SJCRH30 (cell line): Measurements from ENCODE around the gene ZNF407. TPM values are rescaled to one million over a fixed set of nuclear protein-coding genes. Genes with fewer than 3 reads are reported as not detected.

Experiments
- DNase-seq, 2 experiments: peaks; one replicate each; pipeline ENCODE4 v3.0.0-alpha.2; 2015 to 2020
- H3K27ac ChIP-seq: fragments of 250-450 bp; sonication (Bioruptor Pico); 2 replicates; pipeline ENCODE4 v1.5.1; 2020; ENCODE audit warnings: mild to moderate bottlenecking, moderate library complexity
- H3K27me3 ChIP-seq: fragments of 250-450 bp; sonication (Bioruptor Pico); 2 replicates; pipeline ENCODE4 v1.5.1; 2020; ENCODE audit warnings: mild to moderate bottlenecking, moderate library complexity
- H3K36me3 ChIP-seq: fragments of 250-450 bp; sonication (Bioruptor Pico); 2 replicates; pipeline ENCODE4 v1.5.1; 2020; ENCODE audit warnings: mild to moderate bottlenecking, moderate library complexity
- H3K4me1 ChIP-seq: fragments of 250-450 bp; sonication (Bioruptor Pico); 2 replicates; pipeline ENCODE4 v1.5.1; 2020; ENCODE audit warnings: mild to moderate bottlenecking, moderate library complexity
- H3K4me3 ChIP-seq: fragments of 250-450 bp; sonication (Bioruptor Pico); 2 replicates; pipeline ENCODE4 v1.5.1; 2020; ENCODE audit warnings: mild to moderate bottlenecking, moderate library complexity
- H3K9me3 ChIP-seq: fragments of 250-450 bp; sonication (Bioruptor Pico); replicated peaks from 2 replicates; pipeline ENCODE4 v1.5.1; 2020; ENCODE audit warnings: mild to moderate bottlenecking, moderate library complexity
- total RNA-seq: library from RNA; depleted of rRNA; stranded (reverse); fragments of >200 nt; shearing (Covaris generic); gene quantifications from 2 replicates; pipeline ENCODE4 v1.2.3, GENCODE V29; 2014

The ZNF407 gene
- total RNA-seq, 1 experiment from 2014 or later: 9.5 TPM

DNA sequence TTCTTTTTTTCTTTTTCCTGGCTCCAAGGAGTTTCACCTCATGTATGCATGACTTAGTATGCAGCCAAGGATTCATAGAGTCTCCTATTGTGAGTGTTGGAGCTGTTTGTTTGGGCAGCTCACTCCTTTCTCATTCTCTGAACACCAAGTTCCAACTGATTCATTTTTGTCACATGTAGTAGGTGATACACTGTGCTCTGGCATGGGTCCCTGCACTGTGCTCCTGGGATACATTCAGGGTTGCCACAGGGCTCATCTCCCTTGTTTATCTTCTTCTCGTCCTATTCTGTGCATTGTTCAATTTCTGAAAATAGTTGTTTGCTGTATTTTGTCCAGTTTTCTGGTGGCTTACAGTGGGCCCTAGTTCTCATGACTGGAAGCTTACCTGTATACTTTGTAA lies 96.8 kb downstream of the ZNF407 start:
- Histone ChIP-seq H3K36me3 (no peaks in the 10 kb centered on the region), H3K9me3 (no peaks in the 10 kb centered on the region), H3K27ac (no peak overlapping the region), H3K27me3 (no peaks in the 10 kb centered on the region), H3K4me1 (no peaks in the 10 kb centered on the region), H3K4me3 (no peak overlapping the region)
- DNase-seq: no peak

GRCh38 chr18:74695170-74695569 lies 97.5 kb downstream of the ZNF407 start:
- no peak for DNase-seq

DNA sequence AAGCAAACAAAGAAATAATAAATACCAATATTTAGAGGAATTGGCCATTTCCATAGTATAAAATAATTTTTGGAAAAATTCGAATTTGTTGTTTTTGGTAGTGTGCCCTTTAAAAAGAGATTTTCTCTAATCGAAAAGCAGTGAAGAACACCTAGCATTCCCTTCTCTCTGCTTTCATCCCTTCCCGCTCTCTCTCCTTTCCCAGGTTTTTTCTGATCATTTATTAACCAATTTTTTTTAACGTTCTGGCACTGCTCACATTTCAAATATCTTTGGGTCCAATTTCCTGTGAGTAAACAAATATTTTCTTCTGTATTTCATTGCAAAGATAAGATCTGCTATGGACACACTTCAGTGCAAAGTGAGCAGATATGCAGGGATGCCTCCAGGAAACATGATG lies 101.2 kb downstream of the ZNF407 start:
- DNase-seq: no peak
- H3K27ac ChIP-seq: no peak overlapping the region
- no peak overlapping the region for H3K4me3 ChIP-seq
- no peaks in the 10 kb centered on the region for H3K36me3 ChIP-seq
- no peaks in the 10 kb centered on the region for H3K9me3 ChIP-seq
- H3K27me3 ChIP-seq: no peaks in the 10 kb centered on the region
- no peaks in the 10 kb centered on the region for H3K4me1 ChIP-seq

More at GRCh38 chr18:74695170-74695569, 97.5 kb downstream of the ZNF407 start:
- Histone ChIP-seq H3K4me3 (no peak overlapping the region), H3K27me3 (no peaks in the 10 kb centered on the region), H3K4me1 (no peaks in the 10 kb centered on the region), H3K9me3 (no peaks in the 10 kb centered on the region), H3K36me3 (no peaks in the 10 kb centered on the region), H3K27ac (no peak overlapping the region)

DNA sequence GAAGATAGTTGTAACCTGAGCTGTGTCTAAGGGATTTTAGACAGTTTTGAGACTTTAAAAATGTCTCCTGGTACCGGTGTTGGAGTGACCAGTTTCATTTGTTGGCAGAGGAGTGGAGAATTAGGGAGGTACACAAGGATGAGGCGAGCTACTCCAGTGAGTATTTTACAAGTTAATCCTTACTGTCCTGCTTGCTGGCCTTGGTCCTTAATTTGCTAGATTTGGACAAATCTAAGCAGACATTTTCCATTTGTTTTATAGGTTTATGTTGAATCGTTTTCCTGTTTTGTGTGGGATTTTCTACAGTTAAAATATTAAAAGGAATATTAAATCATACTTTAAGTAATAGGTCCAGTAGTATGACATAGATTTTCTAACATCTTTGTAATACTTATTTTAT lies 101.8 kb downstream of the ZNF407 start:
- DNase-seq: no peak
- H3K4me3 ChIP-seq: no peak overlapping the region
- no peak overlapping the region for H3K27ac ChIP-seq
- no peaks in the 10 kb centered on the region for H3K36me3 ChIP-seq
- H3K9me3 ChIP-seq: no peaks in the 10 kb centered on the region
- no peaks in the 10 kb centered on the region for H3K4me1 ChIP-seq
- H3K27me3 ChIP-seq: no peaks in the 10 kb centered on the region

DNA sequence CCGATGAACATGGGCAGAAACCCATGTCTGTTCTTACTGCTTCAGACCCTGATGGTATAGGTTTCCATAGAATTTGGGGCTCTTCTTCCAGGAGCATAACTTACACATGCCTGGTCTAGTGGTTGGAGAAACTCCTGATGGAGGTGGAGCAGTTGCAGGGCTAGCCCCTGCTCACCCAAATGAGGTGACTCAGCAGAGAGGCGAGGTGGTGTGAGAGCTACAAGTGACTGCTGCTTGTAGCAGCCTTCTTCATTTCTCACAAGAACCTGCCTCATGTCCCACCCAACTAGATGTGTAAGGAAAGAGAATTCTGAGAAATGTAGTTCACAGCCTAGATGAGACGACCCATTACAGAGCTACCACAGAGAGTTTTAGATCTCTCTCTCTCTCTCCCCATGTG lies 105.3 kb downstream of the ZNF407 start:
- no peaks in the 10 kb centered on the region for H3K27me3 ChIP-seq
- no peaks in the 10 kb centered on the region for H3K4me1 ChIP-seq
- no peak for DNase-seq
- H3K27ac ChIP-seq: no peak overlapping the region
- no peak overlapping the region for H3K4me3 ChIP-seq
- H3K9me3 ChIP-seq: no peaks in the 10 kb centered on the region
- no peaks in the 10 kb centered on the region for H3K36me3 ChIP-seq

GRCh38 chr18:74708169-74708568 lies 110.5 kb downstream of the ZNF407 start:
- H3K9me3 ChIP-seq: no peaks in the 10 kb centered on the region
- H3K36me3 ChIP-seq: no peaks in the 10 kb centered on the region
- H3K4me3 ChIP-seq: no peak overlapping the region
- no peaks in the 10 kb centered on the region for H3K27me3 ChIP-seq
- DNase-seq: no peak
- H3K27ac ChIP-seq: no peak overlapping the region
- H3K4me1 ChIP-seq: no peaks in the 10 kb centered on the region

DNA sequence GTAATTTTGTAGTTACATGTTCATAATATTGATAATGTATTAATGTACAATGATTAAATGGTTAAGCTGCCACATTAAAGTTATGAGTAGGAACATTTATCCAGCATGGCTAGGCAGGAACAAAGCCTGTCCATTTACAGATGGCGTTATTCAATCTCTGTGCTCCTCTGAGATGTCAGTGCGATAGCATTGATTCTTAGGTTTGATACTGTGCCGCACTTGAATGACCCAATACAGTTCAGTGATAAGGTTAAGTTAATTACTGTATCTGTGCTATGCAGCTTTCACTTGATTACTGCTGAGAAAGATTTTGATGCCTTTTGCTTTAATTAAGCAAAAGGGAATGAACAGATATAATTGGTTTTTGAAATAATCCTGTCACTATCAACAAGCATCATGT lies 111.8 kb downstream of the ZNF407 start:
- no peak overlapping the region for H3K4me3 ChIP-seq
- H3K9me3 ChIP-seq: no peaks in the 10 kb centered on the region
- H3K4me1 ChIP-seq: no peaks in the 10 kb centered on the region
- H3K27ac ChIP-seq: no peak overlapping the region
- DNase-seq: no peak
- no peaks in the 10 kb centered on the region for H3K36me3 ChIP-seq
- H3K27me3 ChIP-seq: no peaks in the 10 kb centered on the region

GRCh38 chr18:74714120-74714519 lies 116.5 kb downstream of the ZNF407 start:
- Histone ChIP-seq H3K36me3 (no peaks in the 10 kb centered on the region), H3K4me3 (no peak overlapping the region), H3K27me3 (no peaks in the 10 kb centered on the region), H3K9me3 (no peaks in the 10 kb centered on the region), H3K4me1 (no peaks in the 10 kb centered on the region), H3K27ac (no peak overlapping the region)
- DNase-seq: no peak

- Histone ChIP-seq H3K27ac (no peak overlapping the region), H3K4me1 (no peaks in the 10 kb centered on the region), H3K36me3 (no peaks in the 10 kb centered on the region), H3K9me3 (no peaks in the 10 kb centered on the region), H3K27me3 (no peaks in the 10 kb centered on the region), H3K4me3 (no peak overlapping the region)
- no peak for DNase-seq
Measured at GRCh38 chr18:74714791-74715190, 117.1 kb downstream of the ZNF407 start.

DNA sequence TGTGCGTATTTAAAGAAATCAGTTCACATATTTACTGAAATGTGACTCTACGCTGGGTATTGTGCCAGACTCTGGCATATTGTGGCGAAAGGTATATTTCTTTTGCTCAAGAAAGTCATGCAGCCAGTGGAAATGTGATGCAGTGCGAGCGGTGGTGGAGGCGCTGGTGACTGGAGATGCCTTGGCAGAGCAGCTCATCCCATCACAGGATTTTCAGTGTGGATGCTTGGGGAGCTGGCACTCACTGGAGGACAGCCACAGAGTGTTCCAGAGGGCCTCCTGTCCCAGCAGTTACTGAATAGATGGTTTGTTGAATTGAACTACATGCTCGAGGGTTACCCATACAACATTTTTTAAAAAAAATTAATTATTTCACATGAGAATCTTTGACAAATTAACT lies 117.6 kb downstream of the ZNF407 start:
- DNase-seq: no peak
- no peak overlapping the region for H3K27ac ChIP-seq
- no peaks in the 10 kb centered on the region for H3K36me3 ChIP-seq
- H3K27me3 ChIP-seq: no peaks in the 10 kb centered on the region
- H3K9me3 ChIP-seq: no peaks in the 10 kb centered on the region
- H3K4me1 ChIP-seq: no peaks in the 10 kb centered on the region
- H3K4me3 ChIP-seq: no peak overlapping the region

GRCh38 chr18:74715865-74716712 lies 118.4 kb downstream of the ZNF407 start:
- Histone ChIP-seq H3K9me3 (no peaks in the 10 kb centered on the region), H3K36me3 (no peaks in the 10 kb centered on the region), H3K27me3 (no peaks in the 10 kb centered on the region), H3K27ac (no peak overlapping the region), H3K4me1 (no peaks in the 10 kb centered on the region), H3K4me3 (no peak overlapping the region)
- no peak for DNase-seq

DNA sequence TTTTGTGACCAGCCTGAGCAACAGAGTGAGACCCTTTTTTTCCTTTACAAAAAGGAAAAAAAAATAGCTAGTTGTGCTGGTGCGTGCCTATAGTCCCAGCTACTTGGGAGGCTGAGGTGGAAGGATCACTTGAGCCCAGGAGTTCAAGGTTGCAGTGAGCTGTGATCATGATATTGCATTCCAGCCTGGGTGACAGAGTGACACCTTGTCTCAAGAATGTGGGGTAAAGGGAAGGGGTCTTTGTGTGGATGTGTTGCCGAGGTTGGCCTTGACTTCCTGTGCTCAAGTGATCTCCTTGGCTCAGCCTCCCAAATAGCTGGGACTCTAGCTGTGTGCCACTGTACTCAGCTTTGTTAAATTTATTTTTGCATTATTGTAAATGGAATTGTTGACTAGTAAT lies 120.6 kb downstream of the ZNF407 start:
- Histone ChIP-seq H3K9me3 (no peaks in the 10 kb centered on the region), H3K27me3 (no peaks in the 10 kb centered on the region), H3K27ac (no peak overlapping the region), H3K4me1 (no peaks in the 10 kb centered on the region), H3K36me3 (no peaks in the 10 kb centered on the region), H3K4me3 (no peak overlapping the region)
- no peak for DNase-seq

DNA sequence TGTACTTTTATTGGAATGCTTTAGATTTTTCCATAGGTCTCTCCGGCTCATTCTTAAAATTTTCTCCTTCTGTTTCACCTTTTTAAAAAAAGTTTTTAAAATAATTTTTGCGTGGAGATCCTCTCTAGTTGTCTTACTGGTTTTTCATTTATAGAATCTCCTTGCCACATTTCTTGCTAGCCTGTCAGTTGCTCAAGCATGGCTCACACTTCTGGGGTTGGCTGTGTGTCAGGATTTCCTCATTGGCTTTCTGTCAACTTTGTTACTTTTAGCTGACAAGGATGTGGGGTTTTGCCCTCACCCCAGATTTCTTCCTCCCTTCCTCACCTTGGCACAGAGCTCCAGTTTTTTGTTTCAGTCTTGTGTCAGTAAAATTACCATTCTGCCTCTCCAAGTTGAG lies 124.6 kb downstream of the ZNF407 start:
- Histone ChIP-seq H3K27me3 (no peaks in the 10 kb centered on the region), H3K4me1 (no peaks in the 10 kb centered on the region), H3K9me3 (no peaks in the 10 kb centered on the region), H3K36me3 (no peaks in the 10 kb centered on the region), H3K27ac (no peak overlapping the region), H3K4me3 (no peak overlapping the region)
- DNase-seq: no peak

DNA sequence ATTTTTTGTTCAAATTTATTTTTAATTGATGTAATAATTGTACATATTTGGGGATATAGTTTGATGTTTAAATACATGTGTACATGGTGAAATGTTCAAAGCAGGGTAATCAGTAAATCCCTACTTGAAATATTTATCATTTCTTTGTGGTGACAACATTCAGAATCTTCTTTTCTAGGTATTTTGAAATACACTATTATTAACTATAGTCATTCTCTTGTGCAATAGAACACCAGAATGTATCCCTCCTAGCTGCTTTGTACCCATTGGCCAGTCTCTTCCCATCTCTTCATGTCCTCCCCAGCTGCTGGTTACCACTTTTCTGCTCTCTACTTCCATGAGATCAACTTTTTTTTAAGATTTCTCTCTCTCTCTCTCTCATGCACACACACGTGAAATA lies 126.5 kb downstream of the ZNF407 start:
- Histone ChIP-seq H3K9me3 (no peaks in the 10 kb centered on the region), H3K4me1 (no peaks in the 10 kb centered on the region), H3K27ac (no peak overlapping the region), H3K4me3 (no peak overlapping the region), H3K27me3 (no peaks in the 10 kb centered on the region), H3K36me3 (no peaks in the 10 kb centered on the region)
- no peak for DNase-seq

GRCh38 chr18:74725690-74726089 lies 128.0 kb downstream of the ZNF407 start:
- H3K4me3 ChIP-seq: no peak overlapping the region
- no peak for DNase-seq
- H3K36me3 ChIP-seq: no peaks in the 10 kb centered on the region
- H3K9me3 ChIP-seq: no peaks in the 10 kb centered on the region
- H3K27ac ChIP-seq: no peak overlapping the region
- no peaks in the 10 kb centered on the region for H3K4me1 ChIP-seq
- H3K27me3 ChIP-seq: no peaks in the 10 kb centered on the region

DNA sequence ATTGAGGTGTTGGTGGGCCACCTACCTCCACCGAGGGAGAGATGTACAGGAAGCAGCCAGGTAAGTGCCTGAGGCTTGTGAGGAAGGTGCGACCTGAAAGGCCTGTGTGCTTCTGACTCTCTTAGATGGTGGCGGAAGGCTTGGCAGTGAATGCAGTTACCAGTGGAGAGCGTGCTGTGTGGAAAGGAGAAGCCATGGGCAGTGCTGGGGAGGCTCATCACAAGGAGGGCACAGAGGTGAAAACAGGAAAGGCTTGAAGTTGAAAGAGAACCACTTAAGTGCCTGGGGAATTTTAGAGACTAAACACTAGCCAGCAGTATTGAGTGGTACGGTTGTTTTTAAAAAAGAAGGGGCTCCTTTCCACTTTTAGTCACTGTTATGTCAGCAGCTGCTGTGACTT lies 130.9 kb downstream of the ZNF407 start:
- DNase-seq: no peak
- no peak overlapping the region for H3K4me3 ChIP-seq
- no peaks in the 10 kb centered on the region for H3K27me3 ChIP-seq
- H3K36me3 ChIP-seq: no peaks in the 10 kb centered on the region
- no peaks in the 10 kb centered on the region for H3K4me1 ChIP-seq
- H3K27ac ChIP-seq: no peak overlapping the region
- no peaks in the 10 kb centered on the region for H3K9me3 ChIP-seq
